Measurements from ENCODE around the gene FBN3.

The FBN3 gene

GRCh38 chr19:8148410-8149260, 757 bp downstream of the FBN3 start:
- no peak for TF ChIP-seq CTCF (conservative IDR thresholded peaks at IDR 0.05; ENCODE audit: low read depth, low read length)
- DNase-seq (ENCODE audit: low read depth): no peak
- no peak overlapping the region for H3K4me3 ChIP-seq (ENCODE audit: low read depth, low read length)

- TF ChIP-seq CTCF (conservative IDR thresholded peaks at IDR 0.05; ENCODE audit: low read depth, low read length): no peak
- H3K4me3 ChIP-seq (ENCODE audit: low read depth, low read length): no peak overlapping the region
- no peak for DNase-seq (ENCODE audit: low read depth)
These were observed 1.3 kb downstream of the FBN3 start for GRCh38 chr19:8148088-8148409.

GRCh38 chr19:8147582-8147978, 1.8 kb downstream of the FBN3 start:
- H3K4me3 ChIP-seq (ENCODE audit: low read depth, low read length): no peak overlapping the region
- no peak for TF ChIP-seq CTCF (conservative IDR thresholded peaks at IDR 0.05; ENCODE audit: low read depth, low read length)

GRCh38 chr19:8146877-8147581, 2.4 kb downstream of the FBN3 start:
- DNase-seq (ENCODE audit: low read depth): no peak
- TF ChIP-seq CTCF (conservative IDR thresholded peaks at IDR 0.05; ENCODE audit: low read depth, low read length): no peak
- H3K4me3 ChIP-seq (ENCODE audit: low read depth, low read length): no peak overlapping the region

More at GRCh38 chr19:8147582-8147978, 1.8 kb downstream of the FBN3 start:
- no peak for DNase-seq (ENCODE audit: low read depth)

GRCh38 chr19:8144273-8144995, 5.0 kb downstream of the FBN3 start:
- no peak for DNase-seq (ENCODE audit: low read depth)
- TF ChIP-seq CTCF (conservative IDR thresholded peaks at IDR 0.05; ENCODE audit: low read depth, low read length): no peak
- no peak overlapping the region for H3K4me3 ChIP-seq (ENCODE audit: low read depth, low read length)

- no peak for TF ChIP-seq CTCF (conservative IDR thresholded peaks at IDR 0.05; ENCODE audit: low read depth, low read length)
- H3K4me3 ChIP-seq (ENCODE audit: low read depth, low read length): no peak overlapping the region
- DNase-seq (ENCODE audit: low read depth): no peak
These were observed 6.4 kb downstream of the FBN3 start for GRCh38 chr19:8143041-8143440.

Data from choroid plexus epithelial cell (primary cell).